HTR-8/SVneo (cell line): ENCODE measurements around the gene NHS.

Experiments
- DNase-seq: peaks from one replicate; pipeline ENCODE4 v3.0.0; 2011; ENCODE audit warnings: low spot score, mixed read lengths; ENCODE audit not compliant: insufficient read length
- FAIRE-seq: peaks from 2 replicates; lab custom pipeline; 2011; peaks lifted over from hg19 to GRCh38; lab: Jason Lieb, UNC

The NHS gene

GRCh38 chrX:17703201-17703600 lies 328.2 kb downstream of the NHS start:
- no peak for DNase-seq
- FAIRE-seq = no peak

GRCh38 chrX:17705211-17705610 lies 330.2 kb downstream of the NHS start:
- DNase-seq (no peak), FAIRE-seq (no peak)

- DNase-seq (peak; percentile 23), FAIRE-seq (no peak)
Observed at GRCh38 chrX:17706676-17707075, 331.7 kb downstream of the NHS start.

GRCh38 chrX:17707731-17708130 lies 332.7 kb downstream of the NHS start:
- FAIRE-seq (no peak), DNase-seq (no peak)

DNA sequence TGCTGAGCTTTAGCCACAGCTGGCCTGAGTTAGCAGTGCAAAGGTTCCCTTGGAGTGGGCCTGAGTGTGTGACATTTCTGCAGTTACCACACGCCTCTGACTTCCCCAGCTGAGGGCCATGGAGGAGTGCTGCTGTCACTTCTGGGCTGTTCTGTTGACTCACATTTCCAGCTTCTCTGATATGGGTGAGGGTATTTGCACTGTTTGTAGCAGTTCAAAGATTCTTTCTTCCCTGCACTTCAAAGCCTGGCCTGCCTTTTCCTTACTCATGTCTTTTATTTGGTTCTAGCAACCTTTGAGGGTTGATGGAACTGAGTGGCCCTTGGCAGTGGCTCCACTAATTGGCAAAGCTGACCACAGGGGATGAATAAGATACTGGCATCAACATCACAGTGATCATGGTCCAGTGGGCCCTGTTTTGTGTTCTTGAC lies 335.9 kb downstream of the NHS start:
- FAIRE-seq (no peak), DNase-seq (no peak)

GRCh38 chrX:17713288-17713687 lies 338.3 kb downstream of the NHS start:
- DNase-seq (no peak), FAIRE-seq (no peak)

DNA sequence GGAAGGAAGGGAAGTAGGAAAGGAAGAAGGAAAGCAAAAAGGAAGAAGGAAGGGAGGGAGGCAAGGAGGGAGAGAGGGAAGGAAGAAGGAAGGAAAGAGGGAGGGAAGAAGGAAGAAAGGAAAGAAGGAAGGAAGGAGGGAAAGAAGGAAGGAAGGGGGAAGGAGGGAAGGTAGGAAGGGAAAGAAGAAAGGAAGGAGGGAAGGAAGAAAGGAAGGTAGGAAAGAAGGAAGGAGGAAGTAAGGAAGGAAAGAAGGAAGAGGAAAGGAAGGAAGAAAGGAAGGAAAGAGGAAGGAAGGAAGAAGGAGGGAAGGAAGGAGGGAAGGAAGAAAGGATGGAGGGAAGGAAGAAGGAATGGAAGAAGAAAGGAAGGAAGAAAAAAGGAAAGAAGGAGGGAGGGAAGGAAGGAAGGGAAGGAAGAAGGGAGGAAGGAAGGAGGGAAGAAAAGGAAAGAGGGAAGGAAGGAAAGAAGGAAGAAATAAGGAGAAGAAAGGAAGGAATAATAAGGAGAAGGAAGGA lies 343.7 kb downstream of the NHS start:
- DNase-seq (no peak), FAIRE-seq (no peak)

DNA sequence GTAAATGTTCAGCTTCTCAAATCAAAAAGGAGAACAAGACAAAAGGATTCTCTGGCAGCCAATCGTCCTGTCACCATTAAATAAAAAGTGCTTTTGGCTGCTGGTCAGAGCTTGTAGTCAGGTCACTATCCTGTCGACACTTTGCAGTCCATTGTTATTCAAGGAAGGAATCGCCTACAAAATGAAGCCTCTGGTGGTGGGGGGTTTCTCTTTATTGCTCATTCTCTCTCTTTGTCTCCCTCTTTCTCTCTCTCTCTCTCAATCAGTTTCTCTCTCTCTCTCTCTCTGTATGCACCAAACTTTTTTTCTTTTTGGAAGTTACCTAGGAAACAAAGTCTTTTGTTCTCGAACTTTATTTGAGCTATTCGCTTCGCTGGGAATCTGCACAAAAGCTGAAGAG lies 344.7 kb downstream of the NHS start:
- FAIRE-seq (no peak), DNase-seq (no peak)

DNA sequence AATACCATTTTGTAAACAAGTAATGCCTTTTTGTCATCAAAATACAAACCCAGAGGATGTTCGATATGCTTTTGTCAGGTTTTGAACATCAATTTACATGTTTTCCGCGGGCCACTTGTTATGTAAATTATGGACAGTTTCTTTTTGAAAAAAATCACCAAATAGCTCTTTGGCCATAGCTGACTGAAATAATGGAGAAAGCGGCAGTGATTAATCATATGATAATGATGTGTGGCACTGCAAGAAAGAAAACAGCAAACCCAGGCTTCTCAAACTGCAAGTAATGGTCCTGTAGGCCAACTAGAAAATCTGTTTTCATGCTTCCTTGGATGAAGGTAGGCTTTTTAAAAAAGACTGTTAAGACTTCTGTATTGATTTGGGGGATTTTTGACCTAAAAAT lies 346.7 kb downstream of the NHS start:
- no peak for FAIRE-seq

GRCh38 chrX:17725181-17725580 lies 350.2 kb downstream of the NHS start:
- FAIRE-seq (no peak), DNase-seq (no peak)

More for the DNA sequence above, 346.7 kb downstream of the NHS start:
- no peak for DNase-seq

- FAIRE-seq (no peak), DNase-seq (no peak)
Observed at GRCh38 chrX:17732138-17732783, 357.3 kb downstream of the NHS start.

GRCh38 chrX:17735406-17735805 lies 360.4 kb downstream of the NHS start:
- FAIRE-seq (no peak), DNase-seq (no peak)

DNA sequence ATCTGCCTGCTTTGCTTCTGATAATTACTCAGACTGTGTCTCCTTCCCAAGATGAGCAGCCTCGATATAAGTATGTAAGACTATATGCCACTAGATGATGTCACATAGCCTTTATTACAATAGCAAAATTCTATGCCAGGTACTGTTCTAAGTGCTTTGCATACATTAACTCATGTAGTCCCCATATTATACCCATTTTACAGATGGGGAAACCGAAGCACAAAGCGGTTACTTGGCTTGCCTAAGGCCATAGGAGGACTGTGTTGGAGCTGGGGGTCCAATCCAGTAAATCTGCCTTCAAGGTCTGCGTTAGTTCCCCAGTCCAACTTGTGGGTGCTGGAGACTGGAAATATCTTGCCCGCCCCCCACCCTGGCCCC lies 361.5 kb downstream of the NHS start:
- FAIRE-seq = peak; percentile 33
- DNase-seq = no peak

GRCh38 chrX:17736856-17737709 lies 362.1 kb downstream of the NHS start, which contains the start of gene SCML1:
SCML1 (plus strand) TSS chrX:17737493; CDS start chrX:17744187, 6,694 bp downstream.
- FAIRE-seq = no peak
- DNase-seq = peak; percentile 61

DNA sequence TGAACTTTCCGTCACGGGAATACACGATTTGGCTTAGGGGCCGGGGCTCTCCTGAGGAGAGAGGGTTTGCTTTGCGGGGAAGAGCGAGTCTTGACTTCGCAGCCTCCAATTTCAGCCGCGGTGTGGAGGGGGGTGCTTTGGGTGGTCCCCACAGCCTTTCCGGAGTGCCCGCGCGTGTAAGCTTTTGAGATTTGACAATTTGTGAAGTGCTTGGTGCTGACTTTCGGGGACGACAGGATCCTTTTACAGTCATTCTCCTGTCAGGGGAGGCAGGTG lies 362.6 kb downstream of the NHS start:
- FAIRE-seq (no peak), DNase-seq (no peak)

- FAIRE-seq (no peak), DNase-seq (no peak)
Observed at GRCh38 chrX:17737986-17738713, 363.1 kb downstream of the NHS start.

- FAIRE-seq = no peak
- no peak for DNase-seq
Observed at GRCh38 chrX:17738737-17739535, 363.9 kb downstream of the NHS start.

- DNase-seq (no peak), FAIRE-seq (no peak)
Observed at GRCh38 chrX:17740137-17741122, 365.4 kb downstream of the NHS start.

GRCh38 chrX:17741123-17741511 lies 366.1 kb downstream of the NHS start:
- DNase-seq = no peak
- no peak for FAIRE-seq
